ENCODE results near the gene RAB24.

The RAB24 gene

GRCh38 chr5:177314376-177315342, 11.1 kb upstream of the RAB24 start:
- no peak for TF ChIP-seq GABPA (IDR thresholded peaks at IDR 0.05; ENCODE audit: low read depth)
- TF ChIP-seq, protein P1, sequence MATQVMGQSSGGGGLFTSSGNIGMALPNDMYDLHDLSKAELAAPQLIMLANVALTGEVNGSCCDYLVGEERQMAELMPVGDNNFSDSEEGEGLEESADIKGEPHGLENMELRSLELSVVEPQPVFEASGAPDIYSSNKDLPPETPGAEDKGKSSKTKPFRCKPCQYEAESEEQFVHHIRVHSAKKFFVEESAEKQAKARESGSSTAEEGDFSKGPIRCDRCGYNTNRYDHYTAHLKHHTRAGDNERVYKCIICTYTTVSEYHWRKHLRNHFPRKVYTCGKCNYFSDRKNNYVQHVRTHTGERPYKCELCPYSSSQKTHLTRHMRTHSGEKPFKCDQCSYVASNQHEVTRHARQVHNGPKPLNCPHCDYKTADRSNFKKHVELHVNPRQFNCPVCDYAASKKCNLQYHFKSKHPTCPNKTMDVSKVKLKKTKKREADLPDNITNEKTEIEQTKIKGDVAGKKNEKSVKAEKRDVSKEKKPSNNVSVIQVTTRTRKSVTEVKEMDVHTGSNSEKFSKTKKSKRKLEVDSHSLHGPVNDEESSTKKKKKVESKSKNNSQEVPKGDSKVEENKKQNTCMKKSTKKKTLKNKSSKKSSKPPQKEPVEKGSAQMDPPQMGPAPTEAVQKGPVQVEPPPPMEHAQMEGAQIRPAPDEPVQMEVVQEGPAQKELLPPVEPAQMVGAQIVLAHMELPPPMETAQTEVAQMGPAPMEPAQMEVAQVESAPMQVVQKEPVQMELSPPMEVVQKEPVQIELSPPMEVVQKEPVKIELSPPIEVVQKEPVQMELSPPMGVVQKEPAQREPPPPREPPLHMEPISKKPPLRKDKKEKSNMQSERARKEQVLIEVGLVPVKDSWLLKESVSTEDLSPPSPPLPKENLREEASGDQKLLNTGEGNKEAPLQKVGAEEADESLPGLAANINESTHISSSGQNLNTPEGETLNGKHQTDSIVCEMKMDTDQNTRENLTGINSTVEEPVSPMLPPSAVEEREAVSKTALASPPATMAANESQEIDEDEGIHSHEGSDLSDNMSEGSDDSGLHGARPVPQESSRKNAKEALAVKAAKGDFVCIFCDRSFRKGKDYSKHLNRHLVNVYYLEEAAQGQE (IDR thresholded peaks at IDR 0.05; ENCODE audit: insufficient replicate concordance, low read depth), result no peak
- TF ChIP-seq, protein P2, sequence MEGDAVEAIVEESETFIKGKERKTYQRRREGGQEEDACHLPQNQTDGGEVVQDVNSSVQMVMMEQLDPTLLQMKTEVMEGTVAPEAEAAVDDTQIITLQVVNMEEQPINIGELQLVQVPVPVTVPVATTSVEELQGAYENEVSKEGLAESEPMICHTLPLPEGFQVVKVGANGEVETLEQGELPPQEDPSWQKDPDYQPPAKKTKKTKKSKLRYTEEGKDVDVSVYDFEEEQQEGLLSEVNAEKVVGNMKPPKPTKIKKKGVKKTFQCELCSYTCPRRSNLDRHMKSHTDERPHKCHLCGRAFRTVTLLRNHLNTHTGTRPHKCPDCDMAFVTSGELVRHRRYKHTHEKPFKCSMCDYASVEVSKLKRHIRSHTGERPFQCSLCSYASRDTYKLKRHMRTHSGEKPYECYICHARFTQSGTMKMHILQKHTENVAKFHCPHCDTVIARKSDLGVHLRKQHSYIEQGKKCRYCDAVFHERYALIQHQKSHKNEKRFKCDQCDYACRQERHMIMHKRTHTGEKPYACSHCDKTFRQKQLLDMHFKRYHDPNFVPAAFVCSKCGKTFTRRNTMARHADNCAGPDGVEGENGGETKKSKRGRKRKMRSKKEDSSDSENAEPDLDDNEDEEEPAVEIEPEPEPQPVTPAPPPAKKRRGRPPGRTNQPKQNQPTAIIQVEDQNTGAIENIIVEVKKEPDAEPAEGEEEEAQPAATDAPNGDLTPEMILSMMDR (IDR thresholded peaks at IDR 0.05; ENCODE audit: insufficient read depth, low read length), result no peak
- no peak for TF ChIP-seq POLR2AphosphoS5 (IDR thresholded peaks at IDR 0.05; ENCODE audit: low read depth)
- no peak for TF ChIP-seq SPI1 (IDR thresholded peaks at IDR 0.05; ENCODE audit: borderline replicate concordance, low read depth)
- DNase-seq (ENCODE audit: low read depth in 1 of 2, low spot score in 1 of 2), result no peak

GRCh38 chr5:177313561-177314259, 10.2 kb upstream of the RAB24 start:
- Histone ChIP-seq H3K27me3 (ENCODE audit: insufficient read depth, poor library complexity, severe bottlenecking) (no peaks in the 10 kb centered on the region), H3K27ac (replicated peaks) (no peak overlapping the region), H3K4me3 (replicated peaks; ENCODE audit: insufficient read depth, low read length) (no peak overlapping the region)
- DNase-seq (ENCODE audit: low read depth in 1 of 2, low spot score in 1 of 2), result no peak
- TF ChIP-seq POLR2AphosphoS5 (IDR thresholded peaks at IDR 0.05; ENCODE audit: low read depth) (no peak), GABPA (IDR thresholded peaks at IDR 0.05; ENCODE audit: low read depth) (no peak), SPI1 (IDR thresholded peaks at IDR 0.05; ENCODE audit: borderline replicate concordance, low read depth) (no peak)
- TF ChIP-seq, protein P2 (IDR thresholded peaks at IDR 0.05; ENCODE audit: insufficient read depth, low read length), result no peak
- TF ChIP-seq, protein P1 (IDR thresholded peaks at IDR 0.05; ENCODE audit: insufficient replicate concordance, low read depth), result no peak

More at GRCh38 chr5:177314376-177315342, 11.1 kb upstream of the RAB24 start:
- H3K4me3 ChIP-seq (replicated peaks; ENCODE audit: insufficient read depth, low read length), result no peak overlapping the region
- no peak overlapping the region for H3K27ac ChIP-seq (replicated peaks)
- H3K27me3 ChIP-seq (ENCODE audit: insufficient read depth, poor library complexity, severe bottlenecking), result no peaks in the 10 kb centered on the region

- Histone ChIP-seq H3K4me3 (replicated peaks; ENCODE audit: insufficient read depth, low read length) (peak overlapping the region; percentile 42), H3K27ac (replicated peaks) (peak overlapping the region; percentile 90), H3K27me3 (ENCODE audit: insufficient read depth, poor library complexity, severe bottlenecking) (no peaks in the 10 kb centered on the region)
- TF ChIP-seq GABPA (IDR thresholded peaks at IDR 0.05; ENCODE audit: low read depth) (no peak), SPI1 (IDR thresholded peaks at IDR 0.05; ENCODE audit: borderline replicate concordance, low read depth) (peak; percentile 5; the same call in 1 of the 2 replicates)
- TF ChIP-seq, protein P1 (IDR thresholded peaks at IDR 0.05; ENCODE audit: insufficient replicate concordance, low read depth), result peak; percentile 26
- DNase-seq (ENCODE audit: low read depth in 1 of 2, low spot score in 1 of 2), result peak in 1 of 2 experiments; percentile 66
These were observed 9.2 kb upstream of the RAB24 start for GRCh38 chr5:177312649-177313181.

Data from HL-60 (cell line).